ENCODE data around the gene EPB42. TPM values are rescaled to one million over a fixed set of nuclear protein-coding genes. Genes with fewer than 3 reads are reported as not detected.

The EPB42 gene
- polyA plus RNA-seq, 3 donors, result 0.08 to 0.13 TPM; not detected in 1

GRCh38 chr15:43241100-43241499 is 20.3 kb upstream of the EPB42 start:
- H3K27ac Mint-ChIP-seq, result no peak overlapping the region

DNA sequence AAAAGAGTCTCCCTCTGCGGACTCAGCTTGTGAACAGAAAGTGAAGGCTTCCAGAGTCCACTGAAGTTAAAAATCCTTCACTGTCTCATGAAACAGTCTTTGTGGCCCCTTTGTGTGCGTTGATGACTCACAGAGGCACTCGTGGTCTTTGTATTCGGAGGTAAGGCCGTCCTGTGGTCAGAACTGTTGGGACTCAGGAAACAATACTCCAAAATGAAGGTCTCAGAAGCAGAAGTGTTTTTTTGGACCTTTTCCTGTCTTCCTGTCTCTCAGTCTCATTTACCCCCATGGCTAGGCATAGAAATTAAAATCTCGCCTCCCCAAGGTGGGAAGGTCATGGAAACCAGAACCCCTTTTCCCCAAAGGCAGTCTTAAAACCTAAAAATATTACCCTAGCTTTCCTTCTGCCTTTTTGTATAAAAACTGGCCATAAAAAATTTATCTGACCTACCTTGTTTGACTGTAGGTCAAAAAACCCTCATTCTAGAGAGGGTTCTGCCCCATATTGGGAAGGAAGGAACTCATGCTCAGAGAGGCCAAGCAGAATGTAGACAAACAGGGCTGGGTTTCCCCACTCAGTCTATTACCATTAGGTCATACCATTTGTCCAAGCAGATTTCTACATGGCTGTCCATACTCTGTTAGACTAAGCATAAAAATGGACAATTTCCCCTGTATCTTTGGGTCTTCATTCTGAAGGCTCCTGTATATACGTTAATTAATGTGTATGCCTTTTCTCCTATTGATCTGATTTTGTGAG is 19.1 kb upstream of the EPB42 start:
- no peak overlapping the region for H3K9ac ChIP-seq (ENCODE audit: insufficient read depth, low read length, poor library complexity, severe bottlenecking)
- peaks cover 0 to 3% (median 0%) of the 10 kb centered on the region in 7 donors for H3K9me3 Mint-ChIP-seq
- H3K27me3 Mint-ChIP-seq (ENCODE audit: low read depth in 3 of 3), result peaks cover 52 to 68% (median 53%) of the 10 kb centered on the region in 3 donors
- H3K27me3 ChIP-seq (ENCODE audit: control insufficient read depth in 2 of 2, insufficient read depth in 2 of 2, low read length in 2 of 2), result peaks cover 18 to 36% of the 10 kb centered on the region in 2 donors
- peak; percentile 17 to 66 (median 25) for DNase-seq
- H3K9me3 ChIP-seq (replicated peaks in 1 of 2; ENCODE audit: control insufficient read depth in 1 of 2, insufficient read depth in 1 of 2, low read length in 2 of 2), result no peaks in the 10 kb centered on the region
- peak overlapping the region in 1 of 2 donors; percentile 72 for H3K4me3 Mint-ChIP-seq
- H3K36me3 Mint-ChIP-seq, result peaks cover 0 to 1% of the 10 kb centered on the region in 2 donors
- H3K4me1 ChIP-seq (ENCODE audit: control insufficient read depth in 1 of 2, insufficient read depth in 2 of 2, low read length in 2 of 2), result peaks cover 16 to 20% of the 10 kb centered on the region in 2 donors
- no peaks in the 10 kb centered on the region for H3K36me3 ChIP-seq (replicated peaks in 1 of 2; ENCODE audit: control insufficient read depth in 1 of 2, insufficient read depth in 2 of 2, low read length in 2 of 2)
- H3K4me3 ChIP-seq (replicated peaks in 1 of 3; ENCODE audit: low read depth in 2 of 3, low read length in 3 of 3), result no peak overlapping the region
- intact Hi-C loops (cut with micrococcal nuclease), result no loop called here
- no peaks in the 10 kb centered on the region for H4K20me1 ChIP-seq (ENCODE audit: insufficient read depth, low read length)
- H3K4me1 Mint-ChIP-seq, result peaks cover 20% of the 10 kb centered on the region
- H3K27ac Mint-ChIP-seq, result peak overlapping the region in 1 of 7 donors; percentile 15
- no peaks in the 10 kb centered on the region for H3K79me2 ChIP-seq (ENCODE audit: insufficient read depth, low read length)
- WGBS (ENCODE audit: insufficient coverage), result 0% methylated on average over 4 of the region's 7 CpGs
- no peak overlapping the region for H2AFZ ChIP-seq (ENCODE audit: insufficient read depth, low read depth, low read length, poor library complexity, severe bottlenecking)
- TF ChIP-seq, protein P1, sequence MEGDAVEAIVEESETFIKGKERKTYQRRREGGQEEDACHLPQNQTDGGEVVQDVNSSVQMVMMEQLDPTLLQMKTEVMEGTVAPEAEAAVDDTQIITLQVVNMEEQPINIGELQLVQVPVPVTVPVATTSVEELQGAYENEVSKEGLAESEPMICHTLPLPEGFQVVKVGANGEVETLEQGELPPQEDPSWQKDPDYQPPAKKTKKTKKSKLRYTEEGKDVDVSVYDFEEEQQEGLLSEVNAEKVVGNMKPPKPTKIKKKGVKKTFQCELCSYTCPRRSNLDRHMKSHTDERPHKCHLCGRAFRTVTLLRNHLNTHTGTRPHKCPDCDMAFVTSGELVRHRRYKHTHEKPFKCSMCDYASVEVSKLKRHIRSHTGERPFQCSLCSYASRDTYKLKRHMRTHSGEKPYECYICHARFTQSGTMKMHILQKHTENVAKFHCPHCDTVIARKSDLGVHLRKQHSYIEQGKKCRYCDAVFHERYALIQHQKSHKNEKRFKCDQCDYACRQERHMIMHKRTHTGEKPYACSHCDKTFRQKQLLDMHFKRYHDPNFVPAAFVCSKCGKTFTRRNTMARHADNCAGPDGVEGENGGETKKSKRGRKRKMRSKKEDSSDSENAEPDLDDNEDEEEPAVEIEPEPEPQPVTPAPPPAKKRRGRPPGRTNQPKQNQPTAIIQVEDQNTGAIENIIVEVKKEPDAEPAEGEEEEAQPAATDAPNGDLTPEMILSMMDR (IDR thresholded peaks at IDR 0.05), result no peak
- peak overlapping the region; percentile 28 for H3K4me2 ChIP-seq (replicated peaks; ENCODE audit: extremely low read depth, low read length, poor library complexity, severe bottlenecking)
- no peak overlapping the region for H3K27ac ChIP-seq (ENCODE audit: low read depth in 1 of 2, low read length in 2 of 2)

More at GRCh38 chr15:43241100-43241499, 20.3 kb upstream of the EPB42 start:
- Histone ChIP-seq H3K4me2 (replicated peaks; ENCODE audit: extremely low read depth, low read length, poor library complexity, severe bottlenecking) (no peak overlapping the region), H3K4me3 (replicated peaks in 1 of 3; ENCODE audit: low read depth in 2 of 3, low read length in 3 of 3) (no peak overlapping the region), H3K27ac (ENCODE audit: low read depth in 1 of 2, low read length in 2 of 2) (no peak overlapping the region), H3K79me2 (ENCODE audit: insufficient read depth, low read length) (no peaks in the 10 kb centered on the region), H3K27me3 (ENCODE audit: control insufficient read depth in 2 of 2, insufficient read depth in 2 of 2, low read length in 2 of 2) (peaks cover 18 to 36% of the 10 kb centered on the region in 2 donors), H4K20me1 (ENCODE audit: insufficient read depth, low read length) (no peaks in the 10 kb centered on the region), H2AFZ (ENCODE audit: insufficient read depth, low read depth, low read length, poor library complexity, severe bottlenecking) (no peak overlapping the region), H3K36me3 (replicated peaks in 1 of 2; ENCODE audit: control insufficient read depth in 1 of 2, insufficient read depth in 2 of 2, low read length in 2 of 2) (no peaks in the 10 kb centered on the region), H3K9ac (ENCODE audit: insufficient read depth, low read length, poor library complexity, severe bottlenecking) (no peak overlapping the region), H3K4me1 (ENCODE audit: control insufficient read depth in 1 of 2, insufficient read depth in 2 of 2, low read length in 2 of 2) (peaks cover 16 to 20% of the 10 kb centered on the region in 2 donors), H3K9me3 (replicated peaks in 1 of 2; ENCODE audit: control insufficient read depth in 1 of 2, insufficient read depth in 1 of 2, low read length in 2 of 2) (no peaks in the 10 kb centered on the region)
- WGBS (ENCODE audit: insufficient coverage), result 67% methylated on average over 1 of the region's 1 CpG
- no peak overlapping the region for H3K4me3 Mint-ChIP-seq
- peaks cover 0 to 3% (median 0%) of the 10 kb centered on the region in 7 donors for H3K9me3 Mint-ChIP-seq
- intact Hi-C loops (cut with micrococcal nuclease), result no loop called here
- TF ChIP-seq, protein P1 (IDR thresholded peaks at IDR 0.05), result no peak
- H3K27me3 Mint-ChIP-seq (ENCODE audit: low read depth in 3 of 3), result peaks cover 42 to 63% (median 47%) of the 10 kb centered on the region in 3 donors
- H3K36me3 Mint-ChIP-seq, result peaks cover 0 to 1% of the 10 kb centered on the region in 2 donors
- H3K4me1 Mint-ChIP-seq, result peaks cover 20% of the 10 kb centered on the region
- DNase-seq, result no peak
